Liver (tissue), 3 donors: ENCODE results near the gene HSPA12A.

ENCODE experiments used
- EGR1 ChIP-seq, 2 donors: IDR thresholded peaks; 2 replicates each; pipeline ENCODE4 v1.6.1; 2016 to 2018; ENCODE audit warnings: antibody characterized with exemption in 2 of 2, low read depth in 2 of 2
- GABPA ChIP-seq, 2 donors: IDR thresholded peaks in 1 of 2; conservative IDR thresholded peaks in 1 of 2; 2 replicates each; pipeline ENCODE4 v1.6.1; 2016; ENCODE audit warnings: antibody characterized with exemption in 2 of 2, mild to moderate bottlenecking in 1 of 2, moderate library complexity in 1 of 2
- HNF4G ChIP-seq: IDR thresholded peaks from 2 replicates; pipeline ENCODE4 v1.6.1; 2016; ENCODE audit warnings: antibody characterized with exemption
- JUND ChIP-seq, 2 donors: IDR thresholded peaks; 2 replicates each; pipeline ENCODE4 v1.6.1; 2016; ENCODE audit warnings: antibody characterized with exemption in 2 of 2
- SP1 ChIP-seq: IDR thresholded peaks from 2 replicates; pipeline ENCODE4 v1.6.1; 2018; ENCODE audit warnings: antibody characterized with exemption, mild to moderate bottlenecking
- TF ChIP-seq, protein P1 (sequence below): fragments of 150-350 bp; IDR thresholded peaks from 2 replicates; pipeline ENCODE4 v1.5.1; 2017; ENCODE audit warnings: improper control_type of control experiment, low read depth, low read length; ENCODE audit not compliant: missing input control
- TF ChIP-seq, protein P2 (sequence below): IDR thresholded peaks from 2 replicates; pipeline ENCODE4 v1.6.1; 2016; ENCODE audit warnings: antibody characterized with exemption, mild to moderate bottlenecking
- donor health status: healthy.
- donor health status: healthy.

GRCh38 chr10:116668018-116668417, 74.3 kb downstream of the HSPA12A start:
- TF ChIP-seq, protein P1, sequence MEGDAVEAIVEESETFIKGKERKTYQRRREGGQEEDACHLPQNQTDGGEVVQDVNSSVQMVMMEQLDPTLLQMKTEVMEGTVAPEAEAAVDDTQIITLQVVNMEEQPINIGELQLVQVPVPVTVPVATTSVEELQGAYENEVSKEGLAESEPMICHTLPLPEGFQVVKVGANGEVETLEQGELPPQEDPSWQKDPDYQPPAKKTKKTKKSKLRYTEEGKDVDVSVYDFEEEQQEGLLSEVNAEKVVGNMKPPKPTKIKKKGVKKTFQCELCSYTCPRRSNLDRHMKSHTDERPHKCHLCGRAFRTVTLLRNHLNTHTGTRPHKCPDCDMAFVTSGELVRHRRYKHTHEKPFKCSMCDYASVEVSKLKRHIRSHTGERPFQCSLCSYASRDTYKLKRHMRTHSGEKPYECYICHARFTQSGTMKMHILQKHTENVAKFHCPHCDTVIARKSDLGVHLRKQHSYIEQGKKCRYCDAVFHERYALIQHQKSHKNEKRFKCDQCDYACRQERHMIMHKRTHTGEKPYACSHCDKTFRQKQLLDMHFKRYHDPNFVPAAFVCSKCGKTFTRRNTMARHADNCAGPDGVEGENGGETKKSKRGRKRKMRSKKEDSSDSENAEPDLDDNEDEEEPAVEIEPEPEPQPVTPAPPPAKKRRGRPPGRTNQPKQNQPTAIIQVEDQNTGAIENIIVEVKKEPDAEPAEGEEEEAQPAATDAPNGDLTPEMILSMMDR: no peak
- TF ChIP-seq SP1 (no peak), JUND (IDR thresholded peaks at IDR 0.05) (no peak), EGR1 (IDR thresholded peaks at IDR 0.05; ENCODE audit: low read depth in 2 of 2) (no peak), GABPA (IDR thresholded peaks at IDR 0.05 in 1 of 2, conservative IDR thresholded peaks at IDR 0.05 in 1 of 2) (no peak), HNF4G (no peak)
- TF ChIP-seq, protein P2, sequence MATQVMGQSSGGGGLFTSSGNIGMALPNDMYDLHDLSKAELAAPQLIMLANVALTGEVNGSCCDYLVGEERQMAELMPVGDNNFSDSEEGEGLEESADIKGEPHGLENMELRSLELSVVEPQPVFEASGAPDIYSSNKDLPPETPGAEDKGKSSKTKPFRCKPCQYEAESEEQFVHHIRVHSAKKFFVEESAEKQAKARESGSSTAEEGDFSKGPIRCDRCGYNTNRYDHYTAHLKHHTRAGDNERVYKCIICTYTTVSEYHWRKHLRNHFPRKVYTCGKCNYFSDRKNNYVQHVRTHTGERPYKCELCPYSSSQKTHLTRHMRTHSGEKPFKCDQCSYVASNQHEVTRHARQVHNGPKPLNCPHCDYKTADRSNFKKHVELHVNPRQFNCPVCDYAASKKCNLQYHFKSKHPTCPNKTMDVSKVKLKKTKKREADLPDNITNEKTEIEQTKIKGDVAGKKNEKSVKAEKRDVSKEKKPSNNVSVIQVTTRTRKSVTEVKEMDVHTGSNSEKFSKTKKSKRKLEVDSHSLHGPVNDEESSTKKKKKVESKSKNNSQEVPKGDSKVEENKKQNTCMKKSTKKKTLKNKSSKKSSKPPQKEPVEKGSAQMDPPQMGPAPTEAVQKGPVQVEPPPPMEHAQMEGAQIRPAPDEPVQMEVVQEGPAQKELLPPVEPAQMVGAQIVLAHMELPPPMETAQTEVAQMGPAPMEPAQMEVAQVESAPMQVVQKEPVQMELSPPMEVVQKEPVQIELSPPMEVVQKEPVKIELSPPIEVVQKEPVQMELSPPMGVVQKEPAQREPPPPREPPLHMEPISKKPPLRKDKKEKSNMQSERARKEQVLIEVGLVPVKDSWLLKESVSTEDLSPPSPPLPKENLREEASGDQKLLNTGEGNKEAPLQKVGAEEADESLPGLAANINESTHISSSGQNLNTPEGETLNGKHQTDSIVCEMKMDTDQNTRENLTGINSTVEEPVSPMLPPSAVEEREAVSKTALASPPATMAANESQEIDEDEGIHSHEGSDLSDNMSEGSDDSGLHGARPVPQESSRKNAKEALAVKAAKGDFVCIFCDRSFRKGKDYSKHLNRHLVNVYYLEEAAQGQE: no peak
